HepG2 (cell line): ENCODE measurements around the gene RPS25. TPM values are rescaled to one million over a fixed set of nuclear protein-coding genes. Genes with fewer than 3 reads are reported as not detected.
A peak's percentile ranks its signal among the peaks of the same experiment; 100 is the strongest.

Source experiments
- BRD4 ChIP-seq: sonication (generic); formaldehyde crosslinking; IDR thresholded peaks from 2 replicates; pipeline ENCODE4 v1.4.0; 2020; ENCODE audit warnings: missing genetic modification reagents
- CCDC6 ChIP-seq: sonication (generic); formaldehyde crosslinking; IDR thresholded peaks from 2 replicates; pipeline ENCODE4 v1.8.1; 2022; ENCODE audit warnings: mild to moderate bottlenecking, missing genetic modification reagents, moderate library complexity
- CREB1 ChIP-seq, 2 experiments: fragments of 450-650 bp in 1 of 2; IDR thresholded peaks; 2 replicates each; pipeline ENCODE4 v1.6.1; 2016 to 2017; ENCODE audit warnings: control low read depth in 1 of 2, mild to moderate bottlenecking in 1 of 2, missing compliant biosample characterization in 1 of 2, missing genetic modification characterization in 1 of 2
- ETV5 ChIP-seq: IDR thresholded peaks from 2 replicates; pipeline ENCODE4 v1.6.1; 2018; ENCODE audit warnings: missing biosample characterization, missing genetic modification reagents, inconsistent platforms, borderline replicate concordance
- GPN1 ChIP-seq: sonication (generic); formaldehyde crosslinking; IDR thresholded peaks from 2 replicates; pipeline ENCODE4 v1.5.1; 2020; ENCODE audit warnings: missing genetic modification reagents, borderline replicate concordance
- GTF3A ChIP-seq: sonication (generic); formaldehyde crosslinking; conservative IDR thresholded peaks from 2 replicates; pipeline ENCODE4 v1.4.0; 2020; ENCODE audit warnings: mild to moderate bottlenecking, missing genetic modification reagents
- NONO ChIP-seq, 2 experiments: fragments of 450-650 bp in 1 of 2; sonication (generic) in 1 of 2; formaldehyde crosslinking in 1 of 2; IDR thresholded peaks in 1 of 2; conservative IDR thresholded peaks in 1 of 2; 2 replicates each; pipeline versions ENCODE4 v1.6.1 to v1.8.0; 2017 to 2022; ENCODE audit warnings: mild to moderate bottlenecking in 1 of 2, missing genetic modification reagents in 1 of 2, moderate library complexity in 1 of 2
- PITX1 ChIP-seq: sonication (generic); formaldehyde crosslinking; IDR thresholded peaks from 2 replicates; pipeline ENCODE4 v1.5.1; 2020; ENCODE audit warnings: mild to moderate bottlenecking, missing genetic modification reagents
- SALL1 ChIP-seq: sonication (generic); formaldehyde crosslinking; IDR thresholded peaks from 2 replicates; pipeline ENCODE4 v1.8.0; 2022; ENCODE audit warnings: mild to moderate bottlenecking, missing genetic modification reagents
- SNAI1 ChIP-seq: sonication (generic); formaldehyde crosslinking; IDR thresholded peaks from 2 replicates; pipeline ENCODE4 v1.5.0; 2020; ENCODE audit warnings: mild to moderate bottlenecking, missing genetic modification reagents, borderline replicate concordance
- WIZ ChIP-seq: sonication (generic); formaldehyde crosslinking; IDR thresholded peaks from 2 replicates; pipeline ENCODE4 v1.5.1; 2020; ENCODE audit warnings: mild to moderate bottlenecking, missing genetic modification reagents
- ZBTB21 ChIP-seq: sonication (generic); formaldehyde crosslinking; IDR thresholded peaks from 2 replicates; pipeline ENCODE4 v1.4.0; 2020; ENCODE audit warnings: missing genetic modification reagents
- ZNF431 ChIP-seq: sonication (generic); formaldehyde crosslinking; IDR thresholded peaks from 2 replicates; pipeline ENCODE4 v1.9.0; 2022; ENCODE audit warnings: missing genetic modification reagents, low read depth, mild to moderate bottlenecking, borderline replicate concordance
- ZNF451 ChIP-seq: sonication (generic); formaldehyde crosslinking; IDR thresholded peaks from 2 replicates; pipeline ENCODE4 v1.5.0; 2020; ENCODE audit warnings: mild to moderate bottlenecking, missing genetic modification reagents
- ZNF550 ChIP-seq: sonication (generic); formaldehyde crosslinking; IDR thresholded peaks from 2 replicates; pipeline ENCODE4 v1.4.0; 2020; ENCODE audit warnings: mild to moderate bottlenecking, missing genetic modification reagents, borderline replicate concordance
- ZNF782 ChIP-seq: sonication (generic); formaldehyde crosslinking; IDR thresholded peaks from 2 replicates; pipeline ENCODE4 v1.4.0; 2020; ENCODE audit warnings: missing genetic modification reagents, mild to moderate bottlenecking, borderline replicate concordance
- polyA plus RNA-seq, 8 experiments: library from polyadenylated mRNA; depleted of rRNA in 3 of 8; stranded (reverse) in 7 of 8; unstranded in 1 of 8; fragments of >200 nt; fragmentation: Illumina TruSeq in 4 of 8; extraction: Trizol in 4 of 8; gene quantifications; 2 replicates each; pipeline versions ENCODE4 v1.2.1 to v1.2.3, GENCODE V29; 2011 to 2016; ENCODE audit warnings: low read depth in 4 of 8, missing spikeins in 1 of 8, mixed read lengths in 1 of 8; ENCODE audit not compliant: insufficient read depth in 1 of 8
- total RNA-seq, 5 experiments: library from RNA; depleted of rRNA; stranded (reverse); fragments of >200 nt; fragmentation: Illumina TruSeq; extraction: Trizol; gene quantifications; 2 replicates each; pipeline ENCODE4 v1.2.3, GENCODE V29; 2016; ENCODE audit warnings: low read depth in 1 of 5
- TF ChIP-seq, protein P1 (sequence below): sonication (generic); formaldehyde crosslinking; IDR thresholded peaks from 2 replicates; pipeline ENCODE4 v1.8.0; 2022; ENCODE audit warnings: missing genetic modification reagents, mild to moderate bottlenecking, inconsistent platforms, borderline replicate concordance
- TF ChIP-seq, protein P2 (sequence below): sonication (generic); formaldehyde crosslinking; IDR thresholded peaks from 2 replicates; pipeline ENCODE4 v1.5.0; 2020; ENCODE audit warnings: missing genetic modification reagents, mild to moderate bottlenecking, borderline replicate concordance
- TF ChIP-seq, protein P3 (sequence below): sonication (generic); formaldehyde crosslinking; IDR thresholded peaks from 2 replicates; pipeline ENCODE4; 2020; ENCODE audit warnings: missing genetic modification reagents, mild to moderate bottlenecking, borderline replicate concordance
- TF ChIP-seq, protein P4 (sequence below): sonication (generic); formaldehyde crosslinking; IDR thresholded peaks from 2 replicates; pipeline ENCODE4 v1.5.1; 2020; ENCODE audit warnings: missing genetic modification reagents, mild to moderate bottlenecking, borderline replicate concordance

The RPS25 gene
- total and polyA plus RNA-seq, 2 of the 13 experiments (the other 11 are each of a cell fraction or from before 2014, with no cell fraction given): 839 to 1,415 TPM

DNA sequence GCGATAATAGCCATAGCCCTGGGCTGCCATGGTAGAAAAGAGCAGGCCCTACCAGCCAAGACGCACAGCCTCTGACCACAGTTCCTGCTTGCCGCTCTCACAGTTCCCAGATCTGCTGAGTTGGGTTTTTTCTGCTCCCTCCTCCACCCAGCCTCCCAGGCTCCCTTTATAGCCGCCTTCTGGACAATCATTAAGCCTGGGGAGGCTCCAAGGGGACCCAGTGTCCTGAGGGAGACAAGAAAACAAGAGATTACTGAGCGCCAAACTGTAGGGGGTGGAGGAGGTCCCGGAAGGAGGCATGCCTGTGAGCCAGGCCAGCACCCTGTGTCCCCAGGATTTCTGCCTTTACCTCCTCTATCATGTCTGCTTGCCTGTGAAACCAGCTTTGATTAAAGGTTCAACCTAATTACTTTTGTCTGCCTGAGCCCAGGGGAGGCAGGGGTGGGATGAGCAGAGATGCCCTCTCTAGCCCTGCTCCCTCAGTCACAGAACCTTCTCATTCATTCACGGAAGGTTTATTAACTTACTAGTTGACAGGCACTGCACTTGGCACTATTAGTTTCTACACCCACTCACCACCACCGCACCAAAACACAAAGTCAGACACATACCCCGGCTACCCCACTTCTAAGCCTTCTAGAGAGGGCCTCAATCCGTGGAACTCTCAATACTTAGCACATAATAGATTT lies 11.3 kb upstream of the RPS25 start (continued):
- TF ChIP-seq CREB1 (IDR thresholded peaks at IDR 0.05): no peak
- TF ChIP-seq CREB1 (CRISPR knock-in tag; IDR thresholded peaks at IDR 0.05): peak; percentile 25; the same call in 1 of the 2 replicates
- no peak for TF ChIP-seq NONO (IDR thresholded peaks at IDR 0.05)
- TF ChIP-seq NONO (CRISPR knock-in tag; conservative IDR thresholded peaks at IDR 0.05): peak; percentile 39; the same call in 1 of the 2 replicates
- TF ChIP-seq, protein P1, sequence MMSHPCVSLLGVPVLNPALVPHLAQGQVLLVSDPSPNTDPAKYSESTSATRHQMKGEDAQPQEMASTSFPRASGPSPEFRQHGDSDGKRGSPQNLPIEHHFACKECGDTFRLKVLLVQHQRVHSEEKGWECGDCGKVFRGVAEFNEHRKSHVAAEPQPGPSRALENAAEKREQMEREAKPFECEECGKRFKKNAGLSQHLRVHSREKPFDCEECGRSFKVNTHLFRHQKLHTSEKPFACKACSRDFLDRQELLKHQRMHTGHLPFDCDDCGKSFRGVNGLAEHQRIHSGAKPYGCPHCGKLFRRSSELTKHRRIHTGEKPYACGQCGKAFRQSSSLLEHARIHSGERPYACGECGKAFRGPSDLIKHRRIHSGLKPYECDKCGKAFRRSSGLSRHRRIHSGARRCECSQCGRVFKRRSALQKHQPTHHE: no peak
- no peak for TF ChIP-seq BRD4 (CRISPR knock-in tag)
- 0 out of 2 replicates have a peak, but pooled peaks have one; percentile 15 for TF ChIP-seq ZNF451 (CRISPR knock-in tag)
- TF ChIP-seq, protein P2, sequence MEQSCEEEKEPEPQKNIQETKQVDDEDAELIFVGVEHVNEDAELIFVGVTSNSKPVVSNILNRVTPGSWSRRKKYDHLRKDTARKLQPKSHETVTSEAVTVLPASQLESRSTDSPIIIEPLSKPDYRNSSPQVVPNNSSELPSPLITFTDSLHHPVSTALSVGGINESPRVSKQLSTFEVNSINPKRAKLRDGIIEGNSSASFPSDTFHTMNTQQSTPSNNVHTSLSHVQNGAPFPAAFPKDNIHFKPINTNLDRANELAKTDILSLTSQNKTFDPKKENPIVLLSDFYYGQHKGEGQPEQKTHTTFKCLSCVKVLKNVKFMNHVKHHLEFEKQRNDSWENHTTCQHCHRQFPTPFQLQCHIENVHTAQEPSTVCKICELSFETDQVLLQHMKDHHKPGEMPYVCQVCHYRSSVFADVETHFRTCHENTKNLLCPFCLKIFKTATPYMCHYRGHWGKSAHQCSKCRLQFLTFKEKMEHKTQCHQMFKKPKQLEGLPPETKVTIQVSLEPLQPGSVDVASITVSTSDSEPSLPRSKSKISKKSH: no peak
- peak; percentile 76; the same call in 1 of the 2 replicates for TF ChIP-seq ETV5
- no peak for TF ChIP-seq ZBTB21
- TF ChIP-seq ZNF782 (CRISPR knock-in tag): no peak
- TF ChIP-seq SALL1 (CRISPR knock-in tag): peak; percentile 44; the same call in 1 of the 2 replicates
- peak; percentile 48; the same call in 1 of the 2 replicates for TF ChIP-seq PITX1 (CRISPR knock-in tag)
- TF ChIP-seq, protein P3, sequence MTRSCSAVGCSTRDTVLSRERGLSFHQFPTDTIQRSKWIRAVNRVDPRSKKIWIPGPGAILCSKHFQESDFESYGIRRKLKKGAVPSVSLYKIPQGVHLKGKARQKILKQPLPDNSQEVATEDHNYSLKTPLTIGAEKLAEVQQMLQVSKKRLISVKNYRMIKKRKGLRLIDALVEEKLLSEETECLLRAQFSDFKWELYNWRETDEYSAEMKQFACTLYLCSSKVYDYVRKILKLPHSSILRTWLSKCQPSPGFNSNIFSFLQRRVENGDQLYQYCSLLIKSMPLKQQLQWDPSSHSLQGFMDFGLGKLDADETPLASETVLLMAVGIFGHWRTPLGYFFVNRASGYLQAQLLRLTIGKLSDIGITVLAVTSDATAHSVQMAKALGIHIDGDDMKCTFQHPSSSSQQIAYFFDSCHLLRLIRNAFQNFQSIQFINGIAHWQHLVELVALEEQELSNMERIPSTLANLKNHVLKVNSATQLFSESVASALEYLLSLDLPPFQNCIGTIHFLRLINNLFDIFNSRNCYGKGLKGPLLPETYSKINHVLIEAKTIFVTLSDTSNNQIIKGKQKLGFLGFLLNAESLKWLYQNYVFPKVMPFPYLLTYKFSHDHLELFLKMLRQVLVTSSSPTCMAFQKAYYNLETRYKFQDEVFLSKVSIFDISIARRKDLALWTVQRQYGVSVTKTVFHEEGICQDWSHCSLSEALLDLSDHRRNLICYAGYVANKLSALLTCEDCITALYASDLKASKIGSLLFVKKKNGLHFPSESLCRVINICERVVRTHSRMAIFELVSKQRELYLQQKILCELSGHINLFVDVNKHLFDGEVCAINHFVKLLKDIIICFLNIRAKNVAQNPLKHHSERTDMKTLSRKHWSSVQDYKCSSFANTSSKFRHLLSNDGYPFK: peak; percentile 4; the same call in 1 of the 2 replicates
- TF ChIP-seq, protein P4, sequence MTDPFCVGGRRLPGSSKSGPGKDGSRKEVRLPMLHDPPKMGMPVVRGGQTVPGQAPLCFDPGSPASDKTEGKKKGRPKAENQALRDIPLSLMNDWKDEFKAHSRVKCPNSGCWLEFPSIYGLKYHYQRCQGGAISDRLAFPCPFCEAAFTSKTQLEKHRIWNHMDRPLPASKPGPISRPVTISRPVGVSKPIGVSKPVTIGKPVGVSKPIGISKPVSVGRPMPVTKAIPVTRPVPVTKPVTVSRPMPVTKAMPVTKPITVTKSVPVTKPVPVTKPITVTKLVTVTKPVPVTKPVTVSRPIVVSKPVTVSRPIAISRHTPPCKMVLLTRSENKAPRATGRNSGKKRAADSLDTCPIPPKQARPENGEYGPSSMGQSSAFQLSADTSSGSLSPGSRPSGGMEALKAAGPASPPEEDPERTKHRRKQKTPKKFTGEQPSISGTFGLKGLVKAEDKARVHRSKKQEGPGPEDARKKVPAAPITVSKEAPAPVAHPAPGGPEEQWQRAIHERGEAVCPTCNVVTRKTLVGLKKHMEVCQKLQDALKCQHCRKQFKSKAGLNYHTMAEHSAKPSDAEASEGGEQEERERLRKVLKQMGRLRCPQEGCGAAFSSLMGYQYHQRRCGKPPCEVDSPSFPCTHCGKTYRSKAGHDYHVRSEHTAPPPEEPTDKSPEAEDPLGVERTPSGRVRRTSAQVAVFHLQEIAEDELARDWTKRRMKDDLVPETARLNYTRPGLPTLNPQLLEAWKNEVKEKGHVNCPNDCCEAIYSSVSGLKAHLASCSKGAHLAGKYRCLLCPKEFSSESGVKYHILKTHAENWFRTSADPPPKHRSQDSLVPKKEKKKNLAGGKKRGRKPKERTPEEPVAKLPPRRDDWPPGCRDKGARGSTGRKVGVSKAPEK (CRISPR knock-in tag): no peak
- no peak for TF ChIP-seq ZNF550 (CRISPR knock-in tag)
- TF ChIP-seq ZNF431 (CRISPR knock-in tag): no peak
- no peak for TF ChIP-seq GPN1 (CRISPR knock-in tag)
- TF ChIP-seq SNAI1 (CRISPR knock-in tag): no peak
- no peak for TF ChIP-seq CCDC6 (CRISPR knock-in tag)
- no peak for TF ChIP-seq GTF3A (CRISPR knock-in tag)
- no peak for TF ChIP-seq WIZ (CRISPR knock-in tag)
